Glutamatergic neuron (in vitro differentiated cells): ENCODE measurements around the gene KIRREL1. TPM values are rescaled to one million over a fixed set of nuclear protein-coding genes. Genes with fewer than 3 reads are reported as not detected.
A peak's percentile ranks its signal among the peaks of the same experiment; 100 is the strongest.

Source experiments
- DNase-seq: peaks from one replicate; pipeline ENCODE4 v3.0.0; 2022
- H3K27ac Mint-ChIP-seq: one replicate; pipeline ENCODE4 v1.8.0; 2020; ENCODE audit warnings: mild to moderate bottlenecking, mixed read lengths, inconsistent platforms; ENCODE audit not compliant: unreplicated experiment
- H3K27me3 Mint-ChIP-seq: one replicate; pipeline ENCODE4 v1.8.0; 2020; ENCODE audit warnings: mild to moderate bottlenecking, moderate library complexity, mixed read lengths, inconsistent platforms; ENCODE audit not compliant: unreplicated experiment
- H3K36me3 Mint-ChIP-seq: one replicate; pipeline ENCODE4 v1.8.0; 2020; ENCODE audit warnings: mild to moderate bottlenecking, mixed read lengths, inconsistent platforms; ENCODE audit not compliant: unreplicated experiment
- H3K4me1 Mint-ChIP-seq: one replicate; pipeline ENCODE4 v1.8.0; 2020; ENCODE audit warnings: mild to moderate bottlenecking, low read depth, mixed read lengths, inconsistent platforms; ENCODE audit not compliant: unreplicated experiment
- H3K4me3 Mint-ChIP-seq: one replicate; pipeline ENCODE4 v1.8.0; 2020; ENCODE audit warnings: mild to moderate bottlenecking, mixed read lengths, inconsistent platforms; ENCODE audit not compliant: unreplicated experiment
- H3K9me3 Mint-ChIP-seq: one replicate; pipeline ENCODE4 v1.8.0; 2020; ENCODE audit warnings: mild to moderate bottlenecking, moderate library complexity, mixed read lengths, inconsistent platforms; ENCODE audit not compliant: unreplicated experiment
- CTCF ChIP-seq: fragments of 200-600 bp; sonication (generic); IDR thresholded peaks from one replicate; pipeline ENCODE4 v1.5.0; 2021; ENCODE audit not compliant: partially characterized antibody, unreplicated experiment
- total RNA-seq: library from RNA; stranded (reverse); fragmentation: NEBNext Ultra II Directional; extraction: Animal tissue kit (Norgen Biotek cat#: 25700); gene quantifications from one replicate; pipeline ENCODE4 v1.2.1, GENCODE V29; 2021; ENCODE audit not compliant: unreplicated experiment

The KIRREL1 gene
- total RNA-seq, 1 donor from 2014 or later: 8.1 TPM

GRCh38 chr1:158054721-158055120, 61.3 kb downstream of the KIRREL1 start:
- Mint-ChIP-seq H3K4me3 (no peak overlapping the region), H3K36me3 (no peaks in the 10 kb centered on the region), H3K9me3 (no peaks in the 10 kb centered on the region), H3K27ac (no peak overlapping the region), H3K4me1 (peaks cover 14% of the 10 kb centered on the region), H3K27me3 (no peaks in the 10 kb centered on the region)
- no peak for DNase-seq
- TF ChIP-seq CTCF: no peak

- no peak for TF ChIP-seq CTCF
- Mint-ChIP-seq H3K4me3 (no peak overlapping the region), H3K4me1 (peaks cover 23% of the 10 kb centered on the region), H3K36me3 (no peaks in the 10 kb centered on the region), H3K9me3 (peaks cover 4% of the 10 kb centered on the region), H3K27me3 (peaks cover 4% of the 10 kb centered on the region), H3K27ac (no peak overlapping the region)
- DNase-seq: no peak
Measured at GRCh38 chr1:158055854-158056253, 62.4 kb downstream of the KIRREL1 start.

- Mint-ChIP-seq H3K27me3 (peaks cover 4% of the 10 kb centered on the region), H3K4me3 (no peak overlapping the region)
Measured at GRCh38 chr1:158056498-158056897, 63.1 kb downstream of the KIRREL1 start.

GRCh38 chr1:158058237-158058985, 65.0 kb downstream of the KIRREL1 start:
- no peaks in the 10 kb centered on the region for H3K36me3 Mint-ChIP-seq
- no peak overlapping the region for H3K4me3 Mint-ChIP-seq
- no peak overlapping the region for H3K27ac Mint-ChIP-seq
- peaks cover 4% of the 10 kb centered on the region for H3K27me3 Mint-ChIP-seq
- peaks cover 26% of the 10 kb centered on the region for H3K4me1 Mint-ChIP-seq
- DNase-seq: no peak
- H3K9me3 Mint-ChIP-seq: peaks cover 4% of the 10 kb centered on the region
- no peak for TF ChIP-seq CTCF

More at GRCh38 chr1:158056498-158056897, 63.1 kb downstream of the KIRREL1 start:
- Mint-ChIP-seq H3K4me1 (peaks cover 23% of the 10 kb centered on the region), H3K27ac (no peak overlapping the region), H3K36me3 (no peaks in the 10 kb centered on the region), H3K9me3 (peaks cover 4% of the 10 kb centered on the region)
- no peak for DNase-seq
- TF ChIP-seq CTCF: no peak

GRCh38 chr1:158059984-158060383, 66.5 kb downstream of the KIRREL1 start:
- H3K27ac Mint-ChIP-seq: peak overlapping the region; percentile 36
- H3K4me3 Mint-ChIP-seq: peak overlapping the region; percentile 43
- H3K4me1 Mint-ChIP-seq: peaks cover 26% of the 10 kb centered on the region
- TF ChIP-seq CTCF: no peak
- peak; percentile 46 for DNase-seq
- H3K9me3 Mint-ChIP-seq: peaks cover 4% of the 10 kb centered on the region
- H3K27me3 Mint-ChIP-seq: peaks cover 4% of the 10 kb centered on the region
- H3K36me3 Mint-ChIP-seq: no peaks in the 10 kb centered on the region
